NCI-H526 (cell line): ENCODE data around the gene SLC25A48.

Experiments
- DNase-seq, 2 experiments: peaks; one replicate each; lab custom pipeline; 2025; lab: John Stamatoyannopoulos, UW

Gene SLC25A48, protein sequence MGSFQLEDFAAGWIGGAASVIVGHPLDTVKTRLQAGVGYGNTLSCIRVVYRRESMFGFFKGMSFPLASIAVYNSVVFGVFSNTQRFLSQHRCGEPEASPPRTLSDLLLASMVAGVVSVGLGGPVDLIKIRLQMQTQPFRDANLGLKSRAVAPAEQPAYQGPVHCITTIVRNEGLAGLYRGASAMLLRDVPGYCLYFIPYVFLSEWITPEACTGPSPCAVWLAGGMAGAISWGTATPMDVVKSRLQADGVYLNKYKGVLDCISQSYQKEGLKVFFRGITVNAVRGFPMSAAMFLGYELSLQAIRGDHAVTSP

DNA sequence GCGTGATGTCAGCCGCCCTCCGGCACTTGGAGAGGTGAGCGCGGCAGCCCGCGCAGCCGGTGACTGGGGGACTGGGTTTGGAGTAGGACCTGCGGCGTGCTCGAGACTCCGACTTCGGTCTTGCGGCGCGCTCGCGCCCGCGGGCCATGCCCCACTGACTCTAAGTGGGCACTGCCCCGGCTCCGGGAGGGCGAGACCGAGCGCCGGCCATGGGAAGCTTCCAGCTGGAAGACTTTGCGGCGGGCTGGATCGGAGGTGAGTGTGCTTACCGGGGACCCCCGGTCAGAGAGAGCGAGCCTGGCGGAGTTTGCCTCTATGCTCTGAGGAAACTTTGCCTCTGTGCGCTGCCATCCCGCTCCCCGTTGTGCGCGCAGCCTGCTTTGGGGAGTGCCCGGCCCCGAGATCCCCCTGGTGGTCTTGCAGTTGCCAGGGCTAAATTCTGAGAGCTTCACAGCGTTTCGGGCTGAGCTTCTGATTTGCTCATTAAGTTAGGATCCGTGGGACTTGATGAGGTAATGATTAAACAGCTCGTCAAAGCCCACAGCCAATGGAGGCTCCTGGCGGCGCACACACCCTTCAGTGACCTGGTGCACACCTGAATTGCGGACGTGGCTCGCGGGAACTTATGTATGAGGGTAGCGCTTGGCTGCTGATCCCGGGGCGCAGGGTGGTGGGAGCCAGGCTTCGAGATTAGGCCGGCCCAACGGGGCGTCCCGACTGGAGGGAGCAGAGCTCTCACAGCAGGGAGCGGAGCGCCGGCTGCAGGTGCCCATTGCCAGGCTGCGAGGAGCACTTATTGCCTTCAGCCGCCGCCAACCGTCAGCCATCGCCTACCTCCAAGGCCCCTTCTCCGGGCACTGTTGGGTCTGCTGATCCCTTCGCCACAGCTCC lies at the start of gene SLC25A48:
Gene SLC25A48 (plus strand): TSS at position 25 of the 891 bp plus-strand sequence. CDS start 185 bp downstream, at position 210.
- DNase-seq, result peak; percentile 38 to 75

DNA sequence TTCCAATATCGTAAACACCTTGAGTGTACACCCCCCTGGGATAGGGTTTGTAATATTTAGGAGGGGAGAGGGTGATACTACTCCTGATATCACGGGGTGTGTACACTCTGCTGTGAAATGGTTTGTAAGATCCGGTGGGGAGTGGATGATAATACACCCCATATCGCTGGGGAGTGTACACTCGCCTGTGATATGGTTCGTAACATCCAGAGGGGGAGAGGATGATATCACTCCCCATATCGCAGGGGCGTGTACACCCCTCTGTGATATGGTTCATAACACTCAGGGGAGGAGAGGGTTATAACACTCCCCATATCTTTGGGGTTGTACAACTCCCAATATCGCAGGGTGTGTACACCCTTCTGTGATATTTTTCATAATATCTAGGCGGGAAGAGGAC lies 33.8 kb upstream of the SLC25A48 start:
- DNase-seq, result no peak

- DNase-seq, result no peak
Observed at GRCh38 chr5:135810188-135810943, 24.1 kb upstream of the SLC25A48 start.

- DNase-seq, result no peak
Observed at GRCh38 chr5:135811007-135811406, 23.5 kb upstream of the SLC25A48 start.

DNA sequence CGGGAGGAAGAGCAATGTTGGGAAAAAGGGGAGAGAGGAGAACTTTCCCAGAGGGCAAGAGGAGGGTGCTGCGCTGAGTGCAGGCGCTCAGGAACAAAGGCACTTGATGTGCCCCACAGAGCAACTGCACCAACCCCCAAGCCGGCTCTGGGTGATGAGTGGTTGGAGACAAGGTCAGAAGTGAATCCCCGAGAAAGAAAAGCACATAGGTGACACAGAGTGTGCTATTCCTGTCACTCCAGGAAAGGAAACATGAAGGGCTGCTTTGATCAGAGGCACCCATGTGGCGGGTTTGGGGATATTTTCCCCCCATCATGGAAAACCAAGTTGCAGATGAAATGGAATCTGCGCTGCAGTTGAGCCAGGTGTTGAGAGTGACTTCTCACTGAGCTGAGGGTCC lies 20.7 kb upstream of the SLC25A48 start:
- DNase-seq, result no peak

DNA sequence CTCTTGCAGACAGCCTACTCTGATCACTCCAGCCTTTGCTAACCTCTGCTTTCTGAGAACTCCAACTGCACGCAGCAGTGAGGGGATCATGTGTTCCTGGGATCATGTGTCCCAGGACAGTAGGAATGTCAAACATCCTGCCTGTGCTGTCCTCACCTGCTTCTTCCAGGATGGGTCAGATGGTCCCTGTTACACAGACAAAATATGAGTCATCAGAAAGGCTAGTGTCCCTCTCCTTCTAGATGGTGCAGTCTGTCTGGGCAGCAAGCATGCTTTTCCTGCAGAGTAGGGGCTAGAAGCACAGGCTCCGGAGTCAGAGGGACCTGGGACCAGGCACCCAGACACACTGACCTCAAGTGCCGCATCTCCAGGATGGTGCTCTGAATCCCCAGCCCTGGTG lies 20.1 kb upstream of the SLC25A48 start:
- DNase-seq, result no peak

DNA sequence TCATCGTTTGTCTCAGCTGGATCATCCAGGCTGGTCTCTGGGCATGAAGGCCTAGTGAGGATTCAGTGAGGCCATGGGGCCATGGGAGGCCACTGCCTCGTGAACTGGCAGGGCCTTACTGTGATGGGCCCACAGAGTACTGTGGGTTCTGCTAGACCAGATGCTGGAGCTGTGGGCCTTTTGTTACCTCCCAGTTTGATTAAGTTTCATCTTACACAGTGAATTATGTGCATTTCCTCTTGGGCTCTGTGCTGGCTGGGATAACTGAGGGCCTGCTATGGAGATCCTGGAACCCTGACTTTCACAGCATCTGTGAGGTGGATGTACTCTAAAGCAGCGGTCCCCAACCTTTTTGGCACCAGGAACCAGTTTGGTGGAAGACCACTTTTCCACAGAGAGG lies 19.7 kb upstream of the SLC25A48 start:
- no peak for DNase-seq

- DNase-seq, result peak; percentile 1 to 21
Observed at GRCh38 chr5:135821061-135821801, 13.2 kb upstream of the SLC25A48 start.

DNA sequence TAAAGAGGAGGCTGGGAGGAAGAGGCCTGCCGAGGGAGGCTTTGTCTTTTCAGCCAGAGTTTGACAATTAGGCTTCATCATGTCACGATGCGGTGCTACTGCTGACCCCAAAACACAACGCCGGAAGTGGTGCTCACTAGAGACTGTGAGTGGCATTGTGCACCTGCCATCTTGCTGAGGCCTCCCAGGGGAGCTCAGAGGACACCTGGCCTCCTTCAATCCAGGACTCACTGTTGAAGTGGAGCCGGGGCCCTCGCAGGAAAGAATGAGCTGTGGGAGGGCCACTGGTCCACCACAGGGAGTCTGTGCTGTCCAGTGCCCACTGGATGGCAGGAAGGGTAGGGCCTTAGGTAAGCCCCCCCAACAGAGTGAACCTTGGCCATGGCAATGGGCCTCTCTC lies 12.7 kb upstream of the SLC25A48 start:
- DNase-seq, result no peak

GRCh38 chr5:135822286-135822685 lies 12.2 kb upstream of the SLC25A48 start:
- no peak for DNase-seq

GRCh38 chr5:135822959-135823358 lies 11.5 kb upstream of the SLC25A48 start:
- no peak for DNase-seq

- DNase-seq, result no peak
Observed at GRCh38 chr5:135823881-135824280, 10.6 kb upstream of the SLC25A48 start.

DNA sequence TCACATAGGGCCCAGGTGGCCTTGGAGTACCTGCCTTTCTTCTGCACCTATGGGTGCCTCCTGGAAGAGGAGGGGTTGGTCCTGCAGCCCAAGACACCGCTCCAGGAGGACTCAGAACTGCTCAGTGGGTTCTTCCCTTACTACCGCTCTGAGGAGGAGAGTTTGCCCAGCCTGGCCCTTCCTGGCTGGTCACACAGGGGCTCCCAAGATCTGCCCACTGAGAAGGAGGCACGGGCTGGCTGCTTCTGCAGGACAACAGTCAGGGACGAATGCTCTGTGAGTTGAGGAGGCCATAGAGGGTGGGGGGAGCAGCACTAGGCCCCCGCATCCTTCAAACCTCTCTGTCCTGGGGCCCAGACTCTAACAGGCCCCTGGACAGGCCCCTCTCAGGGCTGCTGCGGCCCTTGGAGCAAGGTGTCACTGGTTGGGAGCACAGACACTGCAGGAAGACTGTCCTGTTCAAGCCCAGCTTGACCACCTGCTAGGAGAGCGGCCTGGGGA lies 9.9 kb upstream of the SLC25A48 start:
- DNase-seq, result no peak

- no peak for DNase-seq
Observed at GRCh38 chr5:135825373-135826220, 8.9 kb upstream of the SLC25A48 start.

DNA sequence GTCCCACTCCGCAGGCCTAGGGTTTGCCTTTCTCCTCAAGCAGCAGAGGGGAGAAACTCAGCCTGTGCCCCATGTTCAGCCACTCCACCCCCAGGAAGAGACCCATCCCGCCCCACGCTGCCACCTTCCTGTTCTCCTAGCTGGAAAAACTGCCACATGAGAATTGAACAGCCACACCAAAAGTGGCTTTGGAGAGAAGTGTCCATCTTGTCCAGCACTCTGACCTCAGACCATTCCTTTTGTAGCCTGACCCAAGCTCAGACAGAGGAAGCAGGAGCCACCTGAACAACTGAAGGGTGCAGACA lies 8.3 kb upstream of the SLC25A48 start:
- no peak for DNase-seq

GRCh38 chr5:135826994-135827671 lies 7.3 kb upstream of the SLC25A48 start:
- no peak for DNase-seq

DNA sequence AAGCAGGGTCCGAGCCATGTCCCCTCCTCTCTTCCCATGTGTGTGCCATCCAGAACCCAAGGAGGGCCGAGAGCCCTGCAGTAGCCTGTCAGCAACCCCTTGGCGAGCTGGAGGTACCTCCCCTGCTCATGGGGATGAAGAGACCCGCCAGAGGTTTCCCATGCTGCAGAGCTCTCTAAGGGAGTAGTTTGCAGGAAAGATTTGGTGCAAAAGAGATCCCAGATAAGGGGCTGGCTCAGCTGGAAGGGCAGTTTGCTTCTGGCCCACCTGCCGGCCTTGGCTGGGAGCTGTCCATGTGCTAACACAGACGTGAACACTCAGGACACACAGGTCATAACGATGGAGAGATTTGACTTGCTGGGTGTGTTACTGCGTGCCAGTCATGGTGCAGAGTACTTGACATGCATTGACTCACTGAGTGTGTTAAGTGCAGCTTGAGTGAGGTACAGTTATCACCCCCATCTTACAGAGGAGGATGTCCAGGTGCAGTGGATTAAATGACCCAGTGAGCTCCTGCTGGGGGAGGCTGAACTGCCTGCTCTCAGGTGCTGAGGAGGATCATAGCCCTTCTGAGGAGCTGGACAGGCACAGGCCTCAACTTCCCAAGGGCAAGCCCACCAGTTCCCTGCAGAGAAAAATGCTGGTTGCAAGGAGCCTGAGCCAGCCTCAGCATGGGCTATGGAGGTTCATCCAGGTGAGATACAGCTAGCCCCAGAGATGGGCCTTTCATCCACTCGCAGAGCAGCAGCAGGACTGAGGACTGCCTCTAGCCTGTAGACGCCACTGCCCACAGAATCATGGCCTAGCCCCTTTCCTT lies 6.3 kb upstream of the SLC25A48 start:
- no peak for DNase-seq

- peak in 1 of 2 experiments; percentile 0 for DNase-seq
Observed at GRCh38 chr5:135828782-135829127, 5.7 kb upstream of the SLC25A48 start.

DNA sequence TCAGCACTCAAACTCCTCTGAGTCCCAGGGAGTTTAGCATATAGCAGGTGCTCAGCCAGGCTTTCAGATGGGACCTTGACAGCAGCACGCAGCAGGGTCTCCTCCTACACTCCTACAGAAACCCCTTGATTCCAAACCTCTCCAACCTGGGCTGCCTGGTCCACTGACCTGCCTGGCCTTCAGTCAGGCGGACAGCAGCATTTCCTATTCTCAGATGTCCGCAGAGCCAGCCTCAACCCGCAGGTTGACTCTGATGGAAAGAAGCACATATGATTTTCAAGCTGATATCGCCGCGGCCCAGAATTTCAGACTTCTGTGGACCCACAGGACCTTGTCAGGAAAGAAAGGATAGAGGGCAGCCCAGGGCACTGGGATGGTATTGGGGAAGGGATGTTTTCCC lies 5.3 kb upstream of the SLC25A48 start:
- DNase-seq, result no peak
